OCI-LY1 (cell line): ENCODE data around the gene GAL3ST1.

ENCODE experiments used
- H2AFZ ChIP-seq: fragments of 200-600 bp; sonication (generic), shearing (Covaris generic); 2 replicates; pipeline ENCODE4 v1.6.0; 2014; ENCODE audit warnings: antibody characterized with exemption, mild to moderate bottlenecking, low read length
- H3F3A ChIP-seq: fragments of 200-600 bp; sonication (generic), shearing (Covaris generic); 2 replicates; pipeline ENCODE4 v1.6.0; 2014; ENCODE audit warnings: mild to moderate bottlenecking, antibody characterized with exemption, low read length, moderate library complexity; ENCODE audit not compliant: insufficient read depth
- H3K27ac ChIP-seq: fragments of 200-600 bp; sonication (generic); 2 replicates; pipeline ENCODE4 v1.5.1; 2014; ENCODE audit warnings: low read length, mixed run types, mild to moderate bottlenecking, low read depth; ENCODE audit not compliant: poor library complexity, severe bottlenecking
- H3K27me3 ChIP-seq: fragments of 200-600 bp; sonication (generic); 2 replicates; pipeline ENCODE4 v1.6.0; 2014; ENCODE audit warnings: antibody characterized with exemption, mild to moderate bottlenecking, low read length, moderate library complexity; ENCODE audit not compliant: insufficient read depth
- H3K36me3 ChIP-seq: fragments of 200-600 bp; sonication (generic); 2 replicates; pipeline ENCODE4 v1.6.1; 2014; ENCODE audit warnings: mild to moderate bottlenecking, antibody characterized with exemption, low read length, moderate library complexity, mixed read lengths; ENCODE audit not compliant: insufficient read depth
- H3K4me1 ChIP-seq: fragments of 200-600 bp; sonication (generic); 2 replicates; pipeline ENCODE4 v1.5.1; 2014; ENCODE audit warnings: mild to moderate bottlenecking, low read length, moderate library complexity; ENCODE audit not compliant: insufficient read depth, severe bottlenecking
- H3K4me2 ChIP-seq: fragments of 200-600 bp; sonication (generic), shearing (Covaris generic); 2 replicates; pipeline ENCODE4 v1.6.1; 2014; ENCODE audit warnings: low read length
- H3K4me3 ChIP-seq: fragments of 200-600 bp; sonication (generic); 2 replicates; pipeline ENCODE4 v1.5.1; 2014; ENCODE audit warnings: low read length, low read depth, mild to moderate bottlenecking, mixed read lengths; ENCODE audit not compliant: poor library complexity, severe bottlenecking
- H3K79me2 ChIP-seq: fragments of 200-600 bp; shearing (Covaris generic); 2 replicates; pipeline ENCODE4 v1.6.1; 2016; ENCODE audit warnings: mixed run types, low read length, mixed read lengths; ENCODE audit not compliant: insufficient read depth
- H3K9ac ChIP-seq: fragments of 200-600 bp; sonication (generic), shearing (Covaris generic); 2 replicates; pipeline ENCODE4 v1.6.1; 2014; ENCODE audit warnings: mild to moderate bottlenecking, low read length, mixed read lengths
- H3K9me2 ChIP-seq: fragments of 200-600 bp; sonication (generic), shearing (Covaris generic); 2 replicates; pipeline ENCODE4 v1.6.1; 2014; ENCODE audit warnings: low read depth, mild to moderate bottlenecking, low read length, mixed read lengths
- H3K9me3 ChIP-seq: fragments of 200-600 bp; shearing (Covaris generic); 2 replicates; pipeline ENCODE4 v1.6.1; 2014; ENCODE audit warnings: low read length, mixed read lengths
- H4K20me1 ChIP-seq: fragments of 200-600 bp; sonication (generic), shearing (Covaris generic); 2 replicates; pipeline ENCODE4 v1.6.0; 2016; ENCODE audit warnings: mild to moderate bottlenecking, low read length; ENCODE audit not compliant: insufficient read depth
- CTCF ChIP-seq: fragments of 200-600 bp; sonication (generic), shearing (Covaris generic); IDR thresholded peaks from 2 replicates; pipeline ENCODE4 v1.5.1; 2017; ENCODE audit warnings: mild to moderate bottlenecking, antibody characterized with exemption, low read length, moderate library complexity, mixed read lengths
- EZH2 ChIP-seq: fragments of 200-600 bp; sonication (generic), shearing (Covaris generic); IDR thresholded peaks from 2 replicates; pipeline ENCODE4 v1.8.0; 2017; ENCODE audit warnings: borderline replicate concordance, mixed run types, mild to moderate bottlenecking, antibody characterized with exemption, low read length, moderate library complexity, mixed read lengths

The GAL3ST1 gene

GRCh38 chr22:30586414-30586813 lies 11.9 kb upstream of the GAL3ST1 start:
- Histone ChIP-seq H3K79me2 (peaks cover 15% of the 10 kb centered on the region), H2AFZ (no peak overlapping the region), H3K27ac (no peak overlapping the region), H3K4me3 (no peak overlapping the region), H3K9me3 (no peaks in the 10 kb centered on the region), H3K9me2 (no peaks in the 10 kb centered on the region), H3F3A (no peaks in the 10 kb centered on the region), H3K36me3 (peaks cover 82% of the 10 kb centered on the region), H3K9ac (no peak overlapping the region), H3K4me2 (no peak overlapping the region), H3K4me1 (peaks cover 14% of the 10 kb centered on the region), H3K27me3 (no peaks in the 10 kb centered on the region), H4K20me1 (no peaks in the 10 kb centered on the region)
- no peak for TF ChIP-seq EZH2
- no peak for TF ChIP-seq CTCF

GRCh38 chr22:30584441-30584840 lies 10.0 kb upstream of the GAL3ST1 start:
- Histone ChIP-seq H3K4me2 (no peak overlapping the region), H3K79me2 (no peaks in the 10 kb centered on the region; the same call in 1 of the 2 replicates), H3K4me3 (no peak overlapping the region), H3K9me3 (no peaks in the 10 kb centered on the region), H3K4me1 (no peaks in the 10 kb centered on the region), H3F3A (no peaks in the 10 kb centered on the region), H2AFZ (no peak overlapping the region), H3K27me3 (no peaks in the 10 kb centered on the region), H3K27ac (no peak overlapping the region), H3K36me3 (peaks cover 100% of the 10 kb centered on the region), H4K20me1 (no peaks in the 10 kb centered on the region), H3K9me2 (no peaks in the 10 kb centered on the region), H3K9ac (no peak overlapping the region)
- TF ChIP-seq CTCF: no peak
- TF ChIP-seq EZH2: no peak

- no peaks in the 10 kb centered on the region for H4K20me1 ChIP-seq
- no peak for TF ChIP-seq CTCF
- TF ChIP-seq EZH2: no peak
Measured at GRCh38 chr22:30582788-30583545, 8.5 kb upstream of the GAL3ST1 start.

More at GRCh38 chr22:30582788-30583545, 8.5 kb upstream of the GAL3ST1 start:
- Histone ChIP-seq H3K9me2 (no peaks in the 10 kb centered on the region), H2AFZ (no peak overlapping the region), H3K9ac (no peak overlapping the region), H3K9me3 (no peaks in the 10 kb centered on the region), H3K4me3 (no peak overlapping the region), H3K36me3 (peaks cover 100% of the 10 kb centered on the region), H3K27ac (no peak overlapping the region), H3F3A (no peaks in the 10 kb centered on the region), H3K4me2 (no peak overlapping the region), H3K4me1 (no peaks in the 10 kb centered on the region), H3K27me3 (no peaks in the 10 kb centered on the region), H3K79me2 (no peaks in the 10 kb centered on the region)
